SK-N-SH treated with all-trans-retinoic acid at 6 μM for 48 hours (cell line): ENCODE results near the gene RAB36.

Experiments
- ATAC-seq: fragments of 200-7000 bp; cut with Tn5 transposase; 3 replicates; pipeline ENCODE4 v1.9.1; 2020; ENCODE audit warnings: mild to moderate bottlenecking, moderate library complexity
- ARNTL ChIP-seq: fragments of 450-650 bp; formaldehyde crosslinking; IDR thresholded peaks from 2 replicates; pipeline ENCODE4 v1.5.0; 2020; ENCODE audit warnings: low read depth, mild to moderate bottlenecking, moderate library complexity, borderline replicate concordance
- BACH2 ChIP-seq: fragments of 250-450 bp; sonication (Bioruptor Pico); IDR thresholded peaks from 2 replicates; pipeline ENCODE4 v1.9.0; 2021; ENCODE audit warnings: mild to moderate bottlenecking, borderline replicate concordance
- CREB5 ChIP-seq: fragments of 250-450 bp; sonication (Bioruptor Pico); IDR thresholded peaks from 2 replicates; pipeline ENCODE4 v1.5.1; 2020; ENCODE audit warnings: low read depth, mild to moderate bottlenecking, moderate library complexity
- CSDC2 ChIP-seq: fragments of 250-450 bp; sonication (Bioruptor Pico); IDR thresholded peaks from 2 replicates; pipeline ENCODE4 v1.5.0; 2020; ENCODE audit warnings: mild to moderate bottlenecking, moderate library complexity
- ESRRG ChIP-seq: fragments of 250-450 bp; sonication (Bioruptor Pico); IDR thresholded peaks from 2 replicates; pipeline ENCODE4 v1.6.1; 2021; ENCODE audit warnings: mild to moderate bottlenecking
- GLIS3 ChIP-seq: fragments of 250-450 bp; sonication (Bioruptor Pico); IDR thresholded peaks from 2 replicates; pipeline ENCODE4 v1.5.0; 2020; ENCODE audit warnings: mild to moderate bottlenecking, moderate library complexity
- ISL1 ChIP-seq: fragments of 250-450 bp; sonication (Bioruptor Pico); IDR thresholded peaks from 2 replicates; pipeline ENCODE4 v2.1.2; 2022; ENCODE audit warnings: mild to moderate bottlenecking, moderate library complexity
- OSR1 ChIP-seq: fragments of 250-450 bp; sonication (Bioruptor Pico); IDR thresholded peaks from 2 replicates; pipeline ENCODE4 v1.8.0; 2022; ENCODE audit warnings: moderate library complexity, mild to moderate bottlenecking, inconsistent platforms
- PPARA ChIP-seq: fragments of 250-450 bp; sonication (Bioruptor Pico); IDR thresholded peaks from 2 replicates; pipeline ENCODE4 v1.5.0; 2020; ENCODE audit warnings: mild to moderate bottlenecking, borderline replicate concordance
- RARB ChIP-seq: fragments of 250-450 bp; sonication (Bioruptor Pico); IDR thresholded peaks from 2 replicates; pipeline ENCODE4 v1.8.0; 2021; ENCODE audit warnings: mild to moderate bottlenecking, moderate library complexity
- SNAI2 ChIP-seq: fragments of 250-450 bp; sonication (Bioruptor Pico); IDR thresholded peaks from 2 replicates; pipeline ENCODE4 v1.5.0; 2020; ENCODE audit warnings: mild to moderate bottlenecking, moderate library complexity
- TCF4 ChIP-seq: fragments of 250-450 bp; sonication (Bioruptor Pico); IDR thresholded peaks from 2 replicates; pipeline ENCODE4 v1.8.0; 2021; ENCODE audit warnings: mild to moderate bottlenecking, moderate library complexity, borderline replicate concordance
- TOX ChIP-seq: fragments of 250-450 bp; sonication (Bioruptor Pico); IDR thresholded peaks from 2 replicates; pipeline ENCODE4 v1.8.0; 2021; ENCODE audit warnings: mild to moderate bottlenecking, moderate library complexity, borderline replicate concordance
- ZC3H10 ChIP-seq: fragments of 250-450 bp; sonication (Bioruptor Pico); IDR thresholded peaks from 2 replicates; pipeline ENCODE4 v1.5.1; 2021; ENCODE audit warnings: mild to moderate bottlenecking, moderate library complexity
- ZFP3 ChIP-seq: fragments of 250-450 bp; sonication (Bioruptor Pico); IDR thresholded peaks from 2 replicates; pipeline ENCODE4 v1.5.0; 2020; ENCODE audit warnings: mild to moderate bottlenecking, moderate library complexity
- ZFP30 ChIP-seq: fragments of 450-650 bp; formaldehyde crosslinking; IDR thresholded peaks from 2 replicates; pipeline ENCODE4 v1.5.0; 2022; ENCODE audit warnings: mild to moderate bottlenecking, moderate library complexity
- ZNF565 ChIP-seq: fragments of 450-650 bp; formaldehyde crosslinking; conservative IDR thresholded peaks from 2 replicates; pipeline ENCODE4 v1.5.0; 2020; ENCODE audit warnings: low read depth, mild to moderate bottlenecking, moderate library complexity
- ZNF70 ChIP-seq: fragments of 450-650 bp; formaldehyde crosslinking; IDR thresholded peaks from 2 replicates; pipeline ENCODE4 v1.5.0; 2020; ENCODE audit warnings: mild to moderate bottlenecking, moderate library complexity
- TF ChIP-seq, protein P1 (sequence below): fragments of 250-450 bp; sonication (Bioruptor Pico); IDR thresholded peaks from 2 replicates; pipeline ENCODE4 v1.5.0; 2020; ENCODE audit warnings: mild to moderate bottlenecking, moderate library complexity
- TF ChIP-seq, protein P2 (sequence below): fragments of 250-450 bp; sonication (Bioruptor Pico); IDR thresholded peaks from 2 replicates; pipeline ENCODE4 v1.5.1; 2021; ENCODE audit warnings: mild to moderate bottlenecking, moderate library complexity
- TF ChIP-seq, protein P3 (sequence below): fragments of 250-450 bp; sonication (Bioruptor Pico); IDR thresholded peaks from 2 replicates; pipeline ENCODE4 v1.8.0; 2021; ENCODE audit warnings: low read depth, mild to moderate bottlenecking, moderate library complexity, borderline replicate concordance

The RAB36 gene

DNA sequence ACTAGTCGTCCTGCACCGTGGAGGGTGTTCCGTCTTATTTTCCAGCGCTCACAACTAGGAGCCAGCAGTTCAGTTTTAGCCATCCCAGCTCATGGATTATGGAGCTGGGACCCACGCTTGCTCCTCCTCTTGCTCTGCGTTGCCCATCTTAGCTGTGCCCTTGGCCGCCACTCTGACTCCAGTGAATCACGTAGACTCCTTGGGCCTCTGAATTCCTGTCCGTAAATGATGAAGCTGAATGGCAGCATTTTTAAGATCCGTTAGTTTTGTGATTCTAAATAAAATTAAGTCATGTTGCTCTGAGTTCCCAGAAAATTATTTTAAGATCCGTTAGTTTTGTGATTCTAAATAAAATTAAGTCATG is 58.8 kb downstream of the RAB36 start:
- TF ChIP-seq RARB (CRISPR knock-in tag): no peak
- no peak for TF ChIP-seq TOX
- TF ChIP-seq SNAI2 (CRISPR knock-in tag): no peak
- no peak for TF ChIP-seq OSR1 (CRISPR knock-in tag)
- TF ChIP-seq, protein P1, sequence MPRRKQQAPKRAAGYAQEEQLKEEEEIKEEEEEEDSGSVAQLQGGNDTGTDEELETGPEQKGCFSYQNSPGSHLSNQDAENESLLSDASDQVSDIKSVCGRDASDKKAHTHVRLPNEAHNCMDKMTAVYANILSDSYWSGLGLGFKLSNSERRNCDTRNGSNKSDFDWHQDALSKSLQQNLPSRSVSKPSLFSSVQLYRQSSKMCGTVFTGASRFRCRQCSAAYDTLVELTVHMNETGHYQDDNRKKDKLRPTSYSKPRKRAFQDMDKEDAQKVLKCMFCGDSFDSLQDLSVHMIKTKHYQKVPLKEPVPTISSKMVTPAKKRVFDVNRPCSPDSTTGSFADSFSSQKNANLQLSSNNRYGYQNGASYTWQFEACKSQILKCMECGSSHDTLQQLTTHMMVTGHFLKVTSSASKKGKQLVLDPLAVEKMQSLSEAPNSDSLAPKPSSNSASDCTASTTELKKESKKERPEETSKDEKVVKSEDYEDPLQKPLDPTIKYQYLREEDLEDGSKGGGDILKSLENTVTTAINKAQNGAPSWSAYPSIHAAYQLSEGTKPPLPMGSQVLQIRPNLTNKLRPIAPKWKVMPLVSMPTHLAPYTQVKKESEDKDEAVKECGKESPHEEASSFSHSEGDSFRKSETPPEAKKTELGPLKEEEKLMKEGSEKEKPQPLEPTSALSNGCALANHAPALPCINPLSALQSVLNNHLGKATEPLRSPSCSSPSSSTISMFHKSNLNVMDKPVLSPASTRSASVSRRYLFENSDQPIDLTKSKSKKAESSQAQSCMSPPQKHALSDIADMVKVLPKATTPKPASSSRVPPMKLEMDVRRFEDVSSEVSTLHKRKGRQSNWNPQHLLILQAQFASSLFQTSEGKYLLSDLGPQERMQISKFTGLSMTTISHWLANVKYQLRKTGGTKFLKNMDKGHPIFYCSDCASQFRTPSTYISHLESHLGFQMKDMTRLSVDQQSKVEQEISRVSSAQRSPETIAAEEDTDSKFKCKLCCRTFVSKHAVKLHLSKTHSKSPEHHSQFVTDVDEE: no peak
- TF ChIP-seq CREB5: no peak
- no peak for TF ChIP-seq ESRRG
- TF ChIP-seq CSDC2: no peak
- no peak for TF ChIP-seq GLIS3 (CRISPR knock-in tag)
- TF ChIP-seq TCF4 (CRISPR knock-in tag): no peak
- no peak for TF ChIP-seq ZNF70 (CRISPR knock-in tag)
- ATAC-seq: no peak

DNA sequence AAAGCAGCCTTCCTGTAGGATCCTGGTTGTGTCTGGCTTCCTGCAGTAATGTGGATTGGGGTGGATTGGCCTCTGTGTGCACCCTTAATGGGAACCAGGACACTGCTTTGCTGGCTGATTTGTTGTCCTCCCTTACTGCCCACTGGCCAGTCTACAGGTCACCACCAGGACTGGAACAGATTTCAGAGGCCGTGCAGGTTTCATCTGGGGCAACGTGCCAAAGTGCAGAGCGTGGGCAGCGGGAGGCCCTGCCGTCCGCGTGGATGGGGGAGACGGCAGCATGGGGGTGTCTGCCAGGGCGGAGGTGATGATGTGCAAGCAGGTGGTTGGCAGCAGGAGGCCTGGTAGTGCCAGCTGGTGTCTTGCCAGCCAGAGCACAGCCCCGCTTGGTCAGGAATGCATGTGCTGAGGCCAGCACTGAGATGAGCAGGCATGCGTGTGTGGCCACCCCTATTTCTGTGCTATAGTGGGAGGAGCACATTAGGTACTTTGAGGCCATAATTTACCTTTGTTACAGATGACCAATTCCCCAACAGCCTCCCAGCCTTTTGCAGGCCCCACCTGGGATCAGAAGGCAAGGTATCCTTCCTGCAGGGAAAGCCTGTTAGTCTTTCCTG is 59.4 kb downstream of the RAB36 start:
- ATAC-seq: peak; percentile 88
- TF ChIP-seq ZFP30 (CRISPR knock-in tag): no peak
- no peak for TF ChIP-seq ARNTL
- TF ChIP-seq, protein P1: peak; percentile 52; the same call in 1 of the 2 replicates
- TF ChIP-seq, all 23 proteins: peak for 1

- ATAC-seq: no peak
- TF ChIP-seq, protein P1: no peak
- TF ChIP-seq ISL1 (CRISPR knock-in tag) (no peak), ESRRG (no peak), ZFP30 (CRISPR knock-in tag) (no peak), PPARA (no peak), ZNF70 (CRISPR knock-in tag) (no peak), TCF4 (CRISPR knock-in tag) (no peak), ARNTL (no peak), SNAI2 (CRISPR knock-in tag) (no peak), ZNF565 (CRISPR knock-in tag) (no peak), ZFP3 (CRISPR knock-in tag) (no peak), BACH2 (no peak), GLIS3 (CRISPR knock-in tag) (no peak), RARB (CRISPR knock-in tag) (no peak), CREB5 (no peak), ZC3H10 (no peak), OSR1 (CRISPR knock-in tag) (no peak)
- TF ChIP-seq, protein P2, sequence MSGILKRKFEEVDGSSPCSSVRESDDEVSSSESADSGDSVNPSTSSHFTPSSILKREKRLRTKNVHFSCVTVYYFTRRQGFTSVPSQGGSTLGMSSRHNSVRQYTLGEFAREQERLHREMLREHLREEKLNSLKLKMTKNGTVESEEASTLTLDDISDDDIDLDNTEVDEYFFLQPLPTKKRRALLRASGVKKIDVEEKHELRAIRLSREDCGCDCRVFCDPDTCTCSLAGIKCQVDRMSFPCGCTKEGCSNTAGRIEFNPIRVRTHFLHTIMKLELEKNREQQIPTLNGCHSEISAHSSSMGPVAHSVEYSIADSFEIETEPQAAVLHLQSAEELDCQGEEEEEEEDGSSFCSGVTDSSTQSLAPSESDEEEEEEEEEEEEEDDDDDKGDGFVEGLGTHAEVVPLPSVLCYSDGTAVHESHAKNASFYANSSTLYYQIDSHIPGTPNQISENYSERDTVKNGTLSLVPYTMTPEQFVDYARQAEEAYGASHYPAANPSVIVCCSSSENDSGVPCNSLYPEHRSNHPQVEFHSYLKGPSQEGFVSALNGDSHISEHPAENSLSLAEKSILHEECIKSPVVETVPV: no peak
- TF ChIP-seq, protein P3, sequence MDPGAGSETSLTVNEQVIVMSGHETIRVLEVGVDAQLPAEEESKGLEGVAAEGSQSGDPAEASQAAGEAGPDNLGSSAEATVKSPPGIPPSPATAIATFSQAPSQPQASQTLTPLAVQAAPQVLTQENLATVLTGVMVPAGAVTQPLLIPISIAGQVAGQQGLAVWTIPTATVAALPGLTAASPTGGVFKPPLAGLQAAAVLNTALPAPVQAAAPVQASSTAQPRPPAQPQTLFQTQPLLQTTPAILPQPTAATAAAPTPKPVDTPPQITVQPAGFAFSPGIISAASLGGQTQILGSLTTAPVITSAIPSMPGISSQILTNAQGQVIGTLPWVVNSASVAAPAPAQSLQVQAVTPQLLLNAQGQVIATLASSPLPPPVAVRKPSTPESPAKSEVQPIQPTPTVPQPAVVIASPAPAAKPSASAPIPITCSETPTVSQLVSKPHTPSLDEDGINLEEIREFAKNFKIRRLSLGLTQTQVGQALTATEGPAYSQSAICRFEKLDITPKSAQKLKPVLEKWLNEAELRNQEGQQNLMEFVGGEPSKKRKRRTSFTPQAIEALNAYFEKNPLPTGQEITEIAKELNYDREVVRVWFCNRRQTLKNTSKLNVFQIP (CRISPR knock-in tag): no peak
These were observed 60.2 kb downstream of the RAB36 start for GRCh38 chr22:23205339-23206049.
